ENCODE measurements around the gene MKNK1. TPM values are rescaled to one million over a fixed set of nuclear protein-coding genes. Genes with fewer than 3 reads are reported as not detected.
A peak's percentile ranks its signal among the peaks of the same experiment; 100 is the strongest.
"Not testable (repeated sequence)": the region's sequence is repeated elsewhere in the genome, so short reads cannot be mapped to it uniquely, and the experiment has no call there.

MKNK1 gene
- 10 to 100 TPM; 46.1 to 81.2 (median 67.6) TPM for total RNA-seq

- ATAC-seq (ENCODE audit: low FRiP score) (peak; percentile 99), DNase-seq (ENCODE audit: low spot score) (peak; percentile 83)
- TF ChIP-seq CTCF (IDR thresholded peaks at IDR 0.05): no peak
These were observed at the start of gene MKNK1 for GRCh38 chr1:46603858-46604549. Gene MKNK1, minus strand, starts transcription at chr1:46604268. Its CDS starts 20,941 bp downstream, at chr1:46583327.

GRCh38 chr1:46653405-46653958 is 49.4 kb upstream of the MKNK1 start:
- ATAC-seq (ENCODE audit: low FRiP score): no peak
- TF ChIP-seq CTCF (IDR thresholded peaks at IDR 0.05): no peak

GRCh38 chr1:46652321-46653100 is 48.4 kb upstream of the MKNK1 start:
- no peak for ATAC-seq (ENCODE audit: low FRiP score)
- no peak for TF ChIP-seq CTCF (IDR thresholded peaks at IDR 0.05)
- DNase-seq (ENCODE audit: low spot score): no peak

More at GRCh38 chr1:46653405-46653958, 49.4 kb upstream of the MKNK1 start:
- no peak for DNase-seq (ENCODE audit: low spot score)

GRCh38 chr1:46651152-46651551 is 47.1 kb upstream of the MKNK1 start:
- ATAC-seq (ENCODE audit: low FRiP score); DNase-seq (ENCODE audit: low spot score): not testable (repeated sequence)

- TF ChIP-seq CTCF (IDR thresholded peaks at IDR 0.05): no peak
- DNase-seq (ENCODE audit: low spot score): no peak
These were observed 46.4 kb upstream of the MKNK1 start for GRCh38 chr1:46650491-46650890.

GRCh38 chr1:46649764-46650163 is 45.7 kb upstream of the MKNK1 start:
- no peak for ATAC-seq (ENCODE audit: low FRiP score)
- DNase-seq (ENCODE audit: low spot score): no peak
- no peak for TF ChIP-seq CTCF (IDR thresholded peaks at IDR 0.05)

More at GRCh38 chr1:46650491-46650890, 46.4 kb upstream of the MKNK1 start:
- ATAC-seq (ENCODE audit: low FRiP score): no peak

- ATAC-seq (ENCODE audit: low FRiP score) (no peak), DNase-seq (ENCODE audit: low spot score) (no peak)
- TF ChIP-seq CTCF (IDR thresholded peaks at IDR 0.05): no peak
These were observed 43.5 kb upstream of the MKNK1 start for GRCh38 chr1:46647611-46648010.
